Panc1 (cell line): ENCODE results near the gene AURKAIP1. TPM values are rescaled to one million over a fixed set of nuclear protein-coding genes. Genes with fewer than 3 reads are reported as not detected.

Source experiments
- ATAC-seq: fragments of 200-7000 bp; cut with Tn5 transposase; 2 replicates; pipeline ENCODE4 v1.9.1; 2020; ENCODE audit warnings: mild to moderate bottlenecking, moderate library complexity
- BruUV-seq: library from RNA; stranded (reverse); fragments of 400-500 nt; replicated peaks from 2 replicates; lab custom pipeline; 2021; lab: Mats Ljungman, UMichigan
- CTCF ChIA-PET: fragments of 300-600 bp; sonication (Branson Sonifier 250); formaldehyde crosslinking; loops from one replicate; lab custom pipeline; 2022; ENCODE audit warnings: antibody characterized with exemption; lab: Charles Lee
- POLR2A ChIA-PET: fragments of 300-600 bp; sonication (Branson Sonifier 250); formaldehyde crosslinking; loops from one replicate; lab custom pipeline; 2022; ENCODE audit warnings: antibody characterized with exemption; lab: Charles Lee
- DNase-seq: peaks from one replicate; pipeline ENCODE4 v3.0.0-alpha.2; 2010; ENCODE audit warnings: low read depth, low spot score
- H3K27ac ChIP-seq: 2 replicates; pipeline ENCODE4 v1.5.1; 2011; ENCODE audit warnings: mild to moderate bottlenecking, low read length, inconsistent platforms
- H3K27me3 ChIP-seq: fragments of 200-500 bp; sonication (Bioruptor generic); 2 replicates; pipeline ENCODE4 v1.6.0; 2014; ENCODE audit warnings: low read length, inconsistent platforms; ENCODE audit not compliant: control insufficient read depth, insufficient read depth
- H3K36me3 ChIP-seq: fragments of 200-500 bp; sonication (Bioruptor generic); 2 replicates; pipeline ENCODE4 v1.5.1; 2014; ENCODE audit warnings: inconsistent platforms, mild to moderate bottlenecking, low read length, moderate library complexity; ENCODE audit not compliant: control insufficient read depth, insufficient read depth
- H3K4me1 ChIP-seq: 2 replicates; pipeline ENCODE4 v1.5.1; 2011; ENCODE audit warnings: inconsistent platforms, mild to moderate bottlenecking, low read length, moderate library complexity; ENCODE audit not compliant: control insufficient read depth, insufficient read depth
- H3K4me3 ChIP-seq, 2 experiments: 2 replicates each; pipeline ENCODE4 v1.5.1; 2011 to 2012; ENCODE audit warnings: low read depth in 2 of 2, low read length in 2 of 2, mild to moderate bottlenecking in 2 of 2, inconsistent platforms in 1 of 2, moderate library complexity in 1 of 2
- H3K9me3 ChIP-seq: fragments of 200-500 bp; sonication (Bioruptor generic); 2 replicates; pipeline ENCODE4 v1.5.1; 2014; ENCODE audit warnings: low read depth, mild to moderate bottlenecking, inconsistent platforms, low read length, moderate library complexity; ENCODE audit not compliant: control insufficient read depth, insufficient read depth
- CTCF ChIP-seq: fragments of 450-650 bp; IDR thresholded peaks from 2 replicates; pipeline ENCODE4 v1.5.1; 2017; ENCODE audit warnings: mild to moderate bottlenecking
- POLR2AphosphoS5 ChIP-seq: IDR thresholded peaks from 2 replicates; pipeline ENCODE4 v1.6.1; 2012; ENCODE audit warnings: mild to moderate bottlenecking, low read depth, low read length, moderate library complexity
- REST ChIP-seq, 2 experiments: IDR thresholded peaks; 2 replicates each; pipeline ENCODE4 v1.6.1; 2011 to 2012; ENCODE audit warnings: low read depth in 2 of 2, control low read depth in 1 of 2, low read length in 1 of 2, mild to moderate bottlenecking in 1 of 2, moderate library complexity in 1 of 2; ENCODE audit not compliant: insufficient read depth in 1 of 2
- SIN3A ChIP-seq: IDR thresholded peaks from 2 replicates; pipeline ENCODE4 v1.6.1; 2012; ENCODE audit warnings: low read depth, mild to moderate bottlenecking, low read length, moderate library complexity, borderline replicate concordance; ENCODE audit not compliant: insufficient read depth
- TCF7L2 ChIP-seq: IDR thresholded peaks from 2 replicates; pipeline ENCODE4 v1.6.1; 2011; ENCODE audit warnings: mild to moderate bottlenecking, low read depth, low read length, inconsistent platforms
- in situ Hi-C: cut with HindIII; loops from 2 replicates; pipeline ENCODE4 v1.10.0; 2016; ENCODE audit warnings: low sequenced_read_pairs, low pct_unique_long_range_greater_than_20kb
- intact Hi-C: fragments of 100-400 bp; cut with micrococcal nuclease; formaldehyde crosslinking; loops from one replicate; pipeline ENCODE4 v1.10.0; 2022; ENCODE audit not compliant: unreplicated experiment
- total RNA-seq: library from RNA; stranded (reverse); gene quantifications from one replicate; pipeline ENCODE4 v1.2.1, GENCODE V29; 2021; ENCODE audit not compliant: unreplicated experiment

Gene AURKAIP1
- total RNA-seq, 1 experiment from 2014 or later: 335 TPM

GRCh38 chr1:1398677-1399186 is 23.7 kb upstream of the AURKAIP1 start:
- BruUV-seq: no TSS peak
- H3K9me3 ChIP-seq: no peaks in the 10 kb centered on the region
- no peaks in the 10 kb centered on the region for H3K27me3 ChIP-seq
- H3K27ac ChIP-seq: peak overlapping the region; percentile 95
- DNase-seq (no peak), ATAC-seq (no peak)
- H3K4me1 ChIP-seq: peaks cover 44% of the 10 kb centered on the region
- H3K36me3 ChIP-seq: peaks cover 7% of the 10 kb centered on the region
- intact Hi-C loops (no loop called here), in situ Hi-C loops (no loop called here)
- ChIA-PET CTCF (interaction anchor here (0.6 to 0.9 kb wide), 2 partner anchors 33 to 75 kb away, joined by 4 read pairs; no protein-coding TSS in a partner anchor), POLR2A (interaction anchor here (0.9 kb wide), 1 partner anchor 23 kb away, joined by 6 read pairs; the partner anchor contains the start of gene AURKAIP1)
- peak overlapping the region; percentile 93 to 100 for H3K4me3 ChIP-seq
- no peak for TF ChIP-seq TCF7L2
- TF ChIP-seq SIN3A: no peak
- no peak for TF ChIP-seq CTCF
- TF ChIP-seq REST (IDR thresholded peaks at IDR 0.05; ENCODE audit: insufficient read depth in 1 of 2, low read depth in 2 of 2, low read length in 1 of 2): no peak
- TF ChIP-seq POLR2AphosphoS5: no peak

GRCh38 chr1:1397839-1398523 is 23.0 kb upstream of the AURKAIP1 start:
- TSS peak; percentile 68 for BruUV-seq
- in situ Hi-C loops (no loop called here), intact Hi-C loops (no loop called here)
- H3K27ac ChIP-seq: peak overlapping the region; percentile 95
- TF ChIP-seq REST (IDR thresholded peaks at IDR 0.05; ENCODE audit: insufficient read depth in 1 of 2, low read depth in 2 of 2, low read length in 1 of 2): no peak
- TF ChIP-seq POLR2AphosphoS5: no peak
- TF ChIP-seq TCF7L2: no peak
- TF ChIP-seq SIN3A: no peak
- no peak for TF ChIP-seq CTCF
- H3K36me3 ChIP-seq: peaks cover 7% of the 10 kb centered on the region
- POLR2A ChIA-PET: no interaction called here
- H3K27me3 ChIP-seq: no peaks in the 10 kb centered on the region
- no peaks in the 10 kb centered on the region for H3K9me3 ChIP-seq
- DNase-seq: no peak
- CTCF ChIA-PET: no interaction called here
- H3K4me1 ChIP-seq: peaks cover 37% of the 10 kb centered on the region
- ATAC-seq: no peak
- H3K4me3 ChIP-seq: peak overlapping the region; percentile 93 to 100
